Trophoblast cell (in vitro differentiated cells and primary cell): ENCODE results near the gene MALRD1.

Source experiments
- DNase-seq, 2 donors: peaks; one replicate each; pipeline ENCODE4 v3.0.0-alpha.2; 2016
- H2AFZ ChIP-seq: 2 replicates; pipeline ENCODE4 v1.6.1; 2013; ENCODE audit warnings: low read length, moderate library complexity, mild to moderate bottlenecking; ENCODE audit not compliant: insufficient read depth, poor library complexity
- H2AK5ac ChIP-seq: 2 replicates; pipeline ENCODE4 v1.6.1; 2013; ENCODE audit warnings: mild to moderate bottlenecking, low read length
- H2BK120ac ChIP-seq: 2 replicates; pipeline ENCODE4 v1.6.1; 2013; ENCODE audit warnings: low read length, mild to moderate bottlenecking, moderate library complexity; ENCODE audit not compliant: insufficient read depth, poor library complexity
- H2BK12ac ChIP-seq: 2 replicates; pipeline ENCODE4 v1.6.1; 2013; ENCODE audit warnings: mild to moderate bottlenecking, low read length, moderate library complexity
- H2BK5ac ChIP-seq: 2 replicates; pipeline ENCODE4 v1.6.1; 2013; ENCODE audit warnings: low read length, low read depth, moderate library complexity, mild to moderate bottlenecking; ENCODE audit not compliant: poor library complexity
- H3K14ac ChIP-seq: 2 replicates; pipeline ENCODE4 v1.6.1; 2013; ENCODE audit warnings: mild to moderate bottlenecking, low read length
- H3K18ac ChIP-seq: 2 replicates; pipeline ENCODE4 v1.6.1; 2013; ENCODE audit warnings: mild to moderate bottlenecking, low read length
- H3K23ac ChIP-seq: 2 replicates; pipeline ENCODE4 v1.6.1; 2013; ENCODE audit warnings: low read length
- H3K27ac ChIP-seq: 2 replicates; pipeline ENCODE4 v1.5.1; 2013; ENCODE audit warnings: low read depth, mild to moderate bottlenecking, inconsistent platforms, low read length, moderate library complexity
- H3K27me3 ChIP-seq: 2 replicates; pipeline ENCODE4 v1.6.1; 2013; ENCODE audit warnings: inconsistent platforms, mild to moderate bottlenecking, low read length, moderate library complexity; ENCODE audit not compliant: insufficient read depth
- H3K36me3 ChIP-seq, 2 experiments: 1 replicate in 1 of 2; 2 replicates in 1 of 2; pipeline ENCODE4 v1.6.1; 2013; ENCODE audit warnings: low read length in 2 of 2, mild to moderate bottlenecking in 2 of 2, moderate library complexity in 1 of 2; ENCODE audit not compliant: insufficient read depth in 2 of 2, control insufficient read depth in 1 of 2
- H3K4ac ChIP-seq: 2 replicates; pipeline ENCODE4 v1.6.1; 2013; ENCODE audit warnings: low read depth, mild to moderate bottlenecking, low read length, moderate library complexity
- H3K4me1 ChIP-seq, 2 experiments: 1 replicate in 1 of 2; 2 replicates in 1 of 2; pipeline ENCODE4 v1.6.1; 2013; ENCODE audit warnings: low read length in 2 of 2, mild to moderate bottlenecking in 2 of 2, moderate library complexity in 1 of 2; ENCODE audit not compliant: insufficient read depth in 2 of 2, control insufficient read depth in 1 of 2
- H3K4me2 ChIP-seq: 2 replicates; pipeline ENCODE4 v1.6.1; 2013; ENCODE audit warnings: inconsistent platforms, mild to moderate bottlenecking, low read length, moderate library complexity
- H3K4me3 ChIP-seq: 2 replicates; pipeline ENCODE4 v1.5.1; 2013; ENCODE audit warnings: mild to moderate bottlenecking, low read depth, low read length, inconsistent platforms
- H3K79me1 ChIP-seq: one replicate; pipeline ENCODE4 v1.6.1; 2013; ENCODE audit warnings: low read length
- H3K79me2 ChIP-seq: 2 replicates; pipeline ENCODE4 v1.6.1; 2013; ENCODE audit warnings: low read length, mild to moderate bottlenecking; ENCODE audit not compliant: control insufficient read depth, insufficient read depth, poor library complexity
- H3K9ac ChIP-seq: 2 replicates; pipeline ENCODE4 v1.6.1; 2013; ENCODE audit warnings: mild to moderate bottlenecking, low read length
- H3K9me3 ChIP-seq: 2 replicates; pipeline ENCODE4 v1.6.1; 2013; ENCODE audit warnings: low read depth, mild to moderate bottlenecking, control low read depth, inconsistent platforms, low read length; ENCODE audit not compliant: insufficient read depth
- H4K12ac ChIP-seq: 2 replicates; pipeline ENCODE4 v1.6.1; 2013; ENCODE audit warnings: low read depth, mild to moderate bottlenecking, low read length, moderate library complexity
- H4K8ac ChIP-seq: 2 replicates; pipeline ENCODE4 v1.6.1; 2013; ENCODE audit warnings: low read depth, mild to moderate bottlenecking, low read length, moderate library complexity
- H4K91ac ChIP-seq: one replicate; pipeline ENCODE4 v1.6.1; 2013; ENCODE audit warnings: low read depth, mild to moderate bottlenecking, low read length, moderate library complexity
- WGBS: extraction: QIAGEN DNeasy Blood & Tissue Kit; methylation state at CpG from one replicate; pipeline ENCODE4 v1.1.7; 2013; ENCODE audit warnings: missing lambda C conversion rate; ENCODE audit not compliant: insufficient read length, insufficient coverage; ENCODE audit errors: extremely low coverage; 5-methylcytosine and 5-hydroxymethylcytosine counted together

MALRD1 gene

DNA sequence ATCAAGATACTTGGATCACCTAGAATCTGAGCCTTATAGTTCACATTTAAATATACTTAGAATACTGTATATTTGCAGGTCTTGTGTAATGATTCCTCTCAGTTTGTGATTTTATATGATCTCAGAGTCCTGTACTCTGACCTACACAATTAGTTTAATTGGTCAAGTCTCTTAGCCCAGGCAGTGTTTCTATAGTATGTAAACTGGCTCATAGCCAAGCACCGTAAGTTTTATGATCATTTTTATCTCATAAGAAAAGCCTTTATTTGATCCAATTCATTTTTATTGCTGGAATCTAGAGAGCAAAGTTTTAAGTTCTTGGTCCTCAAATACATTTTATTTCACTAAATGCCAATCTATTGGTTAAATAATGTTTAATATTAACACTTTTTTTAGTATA is 242.2 kb downstream of the MALRD1 start:
- no CpG with 5 or more reads among the region's 1 CpG for WGBS
- H4K8ac ChIP-seq, result no peak overlapping the region
- no peak overlapping the region for H3K23ac ChIP-seq
- no peak overlapping the region for H2AK5ac ChIP-seq
- H3K36me3 ChIP-seq, result no peaks in the 10 kb centered on the region
- H3K4me2 ChIP-seq, result no peak overlapping the region
- DNase-seq, result no peak
- no peaks in the 10 kb centered on the region for H3K27me3 ChIP-seq
- no peak overlapping the region for H3K14ac ChIP-seq
- H3K27ac ChIP-seq, result no peak overlapping the region
- H3K4me3 ChIP-seq, result no peak overlapping the region
- no peak overlapping the region for H3K4ac ChIP-seq
- no peak overlapping the region for H2AFZ ChIP-seq
- no peak overlapping the region for H2BK5ac ChIP-seq
- no peaks in the 10 kb centered on the region for H3K9me3 ChIP-seq
- no peaks in the 10 kb centered on the region for H3K79me2 ChIP-seq
- H4K12ac ChIP-seq, result no peak overlapping the region
- H2BK120ac ChIP-seq, result no peak overlapping the region
- H3K79me1 ChIP-seq, result no peaks in the 10 kb centered on the region
- H3K9ac ChIP-seq, result no peak overlapping the region
- no peak overlapping the region for H4K91ac ChIP-seq
- no peak overlapping the region for H3K18ac ChIP-seq
- no peaks in the 10 kb centered on the region for H3K4me1 ChIP-seq
- H2BK12ac ChIP-seq, result no peak overlapping the region

DNA sequence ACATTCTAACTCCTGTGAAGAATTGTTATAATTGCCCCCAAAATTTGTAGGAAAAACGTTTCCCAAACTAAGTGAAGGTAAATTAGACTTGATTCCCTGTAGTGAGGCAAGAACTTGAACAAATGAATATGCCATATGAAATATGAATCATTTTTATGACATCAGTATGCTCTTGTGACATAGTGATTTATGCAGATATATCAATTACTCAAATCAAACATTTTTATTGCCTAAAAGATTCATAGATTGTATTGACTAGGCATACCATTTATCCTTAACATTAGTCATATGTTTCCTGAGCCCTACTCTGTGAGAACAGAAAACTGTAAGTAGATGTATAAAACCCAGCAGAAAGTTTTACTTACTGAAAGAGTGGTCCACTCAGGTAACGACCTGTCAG is 245.6 kb downstream of the MALRD1 start:
- DNase-seq, result no peak
- Histone ChIP-seq H3K4me1 (no peaks in the 10 kb centered on the region), H2BK120ac (no peak overlapping the region), H3K36me3 (no peaks in the 10 kb centered on the region), H3K27ac (no peak overlapping the region), H2AFZ (no peak overlapping the region), H3K14ac (no peak overlapping the region), H4K8ac (no peak overlapping the region), H3K18ac (no peak overlapping the region), H3K9ac (no peak overlapping the region), H3K4me2 (no peak overlapping the region), H3K79me2 (no peaks in the 10 kb centered on the region), H2BK5ac (no peak overlapping the region), H3K23ac (no peak overlapping the region), H3K4ac (no peak overlapping the region), H2BK12ac (no peak overlapping the region), H3K4me3 (no peak overlapping the region), H4K12ac (no peak overlapping the region), H4K91ac (no peak overlapping the region), H3K9me3 (no peaks in the 10 kb centered on the region), H3K27me3 (no peaks in the 10 kb centered on the region), H2AK5ac (no peak overlapping the region), H3K79me1 (no peaks in the 10 kb centered on the region)
- WGBS, result no CpG with 5 or more reads among the region's 2 CpGs

DNA sequence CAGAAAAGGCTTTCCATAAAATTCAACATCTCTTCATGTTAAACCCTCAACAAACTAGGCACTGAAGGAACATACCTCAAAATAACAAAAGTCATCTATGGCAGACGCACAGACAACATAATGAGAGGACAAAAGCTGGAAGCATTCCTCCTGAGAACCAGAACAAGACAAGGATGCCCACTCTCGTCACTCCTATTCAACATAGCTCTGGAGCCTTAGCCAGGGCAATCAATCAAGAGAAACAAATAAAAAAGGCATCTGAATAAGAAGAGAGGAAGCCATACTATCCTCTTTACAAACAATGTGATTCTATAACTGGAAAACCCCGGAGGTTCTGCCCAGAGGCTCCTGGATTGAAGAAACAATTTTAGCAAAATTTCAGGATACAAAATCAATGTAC is 251.0 kb downstream of the MALRD1 start:
- no CpG with 5 or more reads among the region's 3 CpGs for WGBS
- no peaks in the 10 kb centered on the region for H3K9me3 ChIP-seq

DNA sequence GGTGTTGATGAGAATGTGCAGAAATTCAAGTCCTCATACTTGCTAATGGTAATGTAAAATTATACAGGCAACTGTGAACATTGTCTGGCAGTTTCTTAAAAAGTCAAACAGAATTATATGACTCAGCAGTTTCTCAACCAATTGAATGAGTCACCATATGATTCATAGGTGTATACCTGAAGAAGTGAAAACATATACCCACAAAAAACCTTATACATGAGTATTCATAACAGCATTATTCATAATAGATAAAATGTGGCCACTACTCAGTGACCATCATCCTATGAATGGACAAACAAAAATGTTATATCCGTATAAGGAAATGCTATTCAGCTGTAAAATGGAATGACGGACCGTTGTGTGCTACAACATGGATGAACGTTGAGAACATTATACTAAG is 253.5 kb downstream of the MALRD1 start:
- Histone ChIP-seq H3K14ac (no peak overlapping the region), H2AK5ac (no peak overlapping the region), H3K4me1 (no peaks in the 10 kb centered on the region), H3K9me3 (no peaks in the 10 kb centered on the region), H3K79me2 (no peaks in the 10 kb centered on the region), H3K18ac (no peak overlapping the region), H2AFZ (no peak overlapping the region), H4K8ac (no peak overlapping the region), H3K4me3 (no peak overlapping the region), H3K4me2 (no peak overlapping the region), H4K91ac (no peak overlapping the region), H2BK12ac (no peak overlapping the region), H3K23ac (no peak overlapping the region), H2BK5ac (no peak overlapping the region), H3K27me3 (no peaks in the 10 kb centered on the region), H3K36me3 (no peaks in the 10 kb centered on the region), H4K12ac (no peak overlapping the region), H2BK120ac (no peak overlapping the region), H3K4ac (no peak overlapping the region), H3K9ac (no peak overlapping the region), H3K27ac (no peak overlapping the region), H3K79me1 (no peaks in the 10 kb centered on the region)
- no peak for DNase-seq
- no CpG with 5 or more reads among the region's 4 CpGs for WGBS

More for the DNA sequence above, 251.0 kb downstream of the MALRD1 start:
- no peak overlapping the region for H4K91ac ChIP-seq
- H4K12ac ChIP-seq, result no peak overlapping the region
- H3K27me3 ChIP-seq, result no peaks in the 10 kb centered on the region
- no peak for DNase-seq
- no peak overlapping the region for H3K4me3 ChIP-seq
- H3K18ac ChIP-seq, result no peak overlapping the region
- H2AFZ ChIP-seq, result no peak overlapping the region
- no peak overlapping the region for H3K27ac ChIP-seq
- no peaks in the 10 kb centered on the region for H3K4me1 ChIP-seq
- H3K9ac ChIP-seq, result no peak overlapping the region
- no peak overlapping the region for H2AK5ac ChIP-seq
- H3K14ac ChIP-seq, result no peak overlapping the region
- H3K79me1 ChIP-seq, result no peaks in the 10 kb centered on the region
- H2BK12ac ChIP-seq, result no peak overlapping the region
- no peak overlapping the region for H2BK120ac ChIP-seq
- H3K4ac ChIP-seq, result no peak overlapping the region
- H3K36me3 ChIP-seq, result no peaks in the 10 kb centered on the region
- H3K4me2 ChIP-seq, result no peak overlapping the region
- H2BK5ac ChIP-seq, result no peak overlapping the region
- no peaks in the 10 kb centered on the region for H3K79me2 ChIP-seq
- no peak overlapping the region for H3K23ac ChIP-seq
- no peak overlapping the region for H4K8ac ChIP-seq
